Effector memory CD4-positive, alpha-beta T cell (primary cell): ENCODE data around the gene FAM114A1.

Experiments used
- DNase-seq, 3 donors: peaks; one replicate each; pipeline ENCODE4 v3.0.0-alpha.2; 2020
- H3K27ac ChIP-seq: 2 replicates; pipeline ENCODE4 v1.7.0; 2013; ENCODE audit warnings: mild to moderate bottlenecking, low read length, moderate library complexity; ENCODE audit not compliant: insufficient read depth, poor library complexity, severe bottlenecking
- H3K27me3 ChIP-seq: replicated peaks from 2 replicates; pipeline ENCODE4 v1.7.0; 2013; ENCODE audit warnings: mild to moderate bottlenecking, low read length; ENCODE audit not compliant: insufficient read depth, control insufficient read depth, poor library complexity, severe bottlenecking
- H3K36me3 ChIP-seq: 2 replicates; pipeline ENCODE4 v1.7.0; 2013; ENCODE audit warnings: mild to moderate bottlenecking, low read length, moderate library complexity; ENCODE audit not compliant: control insufficient read depth, insufficient read depth
- H3K4me1 ChIP-seq: 2 replicates; pipeline ENCODE4 v1.7.0; 2013; ENCODE audit warnings: low read length, mild to moderate bottlenecking; ENCODE audit not compliant: control insufficient read depth, insufficient read depth, poor library complexity, severe bottlenecking
- H3K4me3 ChIP-seq: 2 replicates; pipeline ENCODE4 v1.7.0; 2013; ENCODE audit warnings: low read length, low read depth, mild to moderate bottlenecking; ENCODE audit not compliant: insufficient read depth, poor library complexity, severe bottlenecking
- H3K9me3 ChIP-seq: 2 replicates; pipeline ENCODE4 v1.7.0; 2013; ENCODE audit warnings: mild to moderate bottlenecking, low read length, moderate library complexity; ENCODE audit not compliant: control insufficient read depth

FAM114A1 gene

GRCh38 chr4:38943343-38943742 lies 75.7 kb downstream of the FAM114A1 start:
- Histone ChIP-seq H3K27ac (no peak overlapping the region), H3K4me1 (no peaks in the 10 kb centered on the region), H3K27me3 (no peaks in the 10 kb centered on the region), H3K9me3 (no peaks in the 10 kb centered on the region), H3K4me3 (no peak overlapping the region), H3K36me3 (no peaks in the 10 kb centered on the region)
- DNase-seq, result no peak

GRCh38 chr4:38944440-38944839 lies 76.8 kb downstream of the FAM114A1 start:
- no peaks in the 10 kb centered on the region for H3K36me3 ChIP-seq

GRCh38 chr4:38946919-38947318 lies 79.3 kb downstream of the FAM114A1 start:
- Histone ChIP-seq H3K27me3 (no peaks in the 10 kb centered on the region), H3K4me1 (peaks cover 7% of the 10 kb centered on the region), H3K27ac (no peak overlapping the region), H3K36me3 (no peaks in the 10 kb centered on the region), H3K9me3 (no peaks in the 10 kb centered on the region), H3K4me3 (no peak overlapping the region)
- DNase-seq, result no peak

More at GRCh38 chr4:38944440-38944839, 76.8 kb downstream of the FAM114A1 start:
- H3K4me1 ChIP-seq, result peaks cover 7% of the 10 kb centered on the region
- DNase-seq, result no peak
- H3K27me3 ChIP-seq, result no peaks in the 10 kb centered on the region
- no peak overlapping the region for H3K4me3 ChIP-seq
- no peak overlapping the region for H3K27ac ChIP-seq
- no peaks in the 10 kb centered on the region for H3K9me3 ChIP-seq

- Histone ChIP-seq H3K36me3 (no peaks in the 10 kb centered on the region), H3K4me1 (peaks cover 7% of the 10 kb centered on the region), H3K4me3 (no peak overlapping the region), H3K9me3 (no peaks in the 10 kb centered on the region), H3K27ac (no peak overlapping the region), H3K27me3 (no peaks in the 10 kb centered on the region)
- DNase-seq, result no peak
Observed at GRCh38 chr4:38948551-38948950, 80.9 kb downstream of the FAM114A1 start.

DNA sequence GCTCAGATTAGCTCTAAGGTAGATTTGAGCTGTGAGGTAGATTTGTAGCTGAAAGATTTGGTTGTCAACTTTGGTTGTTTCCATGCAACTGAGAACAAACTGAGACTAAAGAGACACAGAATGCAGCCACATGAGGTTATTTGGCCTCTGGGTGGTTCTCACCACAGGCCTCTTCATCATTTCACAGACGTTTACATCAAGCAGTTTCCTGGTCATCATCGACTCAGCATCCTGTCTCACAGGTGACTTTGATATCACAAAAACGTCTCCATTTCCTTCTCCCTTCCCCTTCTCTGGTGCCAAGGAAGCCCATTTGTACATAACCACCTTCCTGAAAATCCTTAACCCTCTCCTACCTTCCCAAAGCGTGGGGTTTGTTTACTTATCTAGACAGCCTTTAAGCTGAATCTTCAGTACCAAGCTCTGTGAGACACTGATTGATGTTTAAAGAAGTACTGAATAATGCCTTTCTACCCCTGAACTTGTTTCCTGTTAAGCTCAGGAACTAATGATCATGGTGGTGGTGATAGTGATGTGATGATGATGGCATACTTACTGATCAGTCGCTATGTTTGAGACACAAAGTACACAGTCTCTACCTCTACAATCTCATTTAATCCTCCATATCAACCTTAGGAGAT lies 81.9 kb downstream of the FAM114A1 start:
- peak in 2 of 3 donors; percentile 23 to 55 for DNase-seq
- peak overlapping the region; percentile 60 for H3K27ac ChIP-seq
- H3K4me3 ChIP-seq, result no peak overlapping the region
- peaks cover 7% of the 10 kb centered on the region for H3K4me1 ChIP-seq
- no peaks in the 10 kb centered on the region for H3K9me3 ChIP-seq
- no peaks in the 10 kb centered on the region for H3K36me3 ChIP-seq
- H3K27me3 ChIP-seq, result no peaks in the 10 kb centered on the region

GRCh38 chr4:38950159-38950558 lies 82.6 kb downstream of the FAM114A1 start:
- Histone ChIP-seq H3K27ac (peak overlapping the region; percentile 60), H3K27me3 (no peaks in the 10 kb centered on the region)

GRCh38 chr4:38950734-38951133 lies 83.1 kb downstream of the FAM114A1 start:
- no peak for DNase-seq
- H3K27me3 ChIP-seq, result no peaks in the 10 kb centered on the region
- peaks cover 7% of the 10 kb centered on the region for H3K4me1 ChIP-seq
- no peak overlapping the region for H3K4me3 ChIP-seq
- H3K9me3 ChIP-seq, result no peaks in the 10 kb centered on the region
- no peak overlapping the region for H3K27ac ChIP-seq
- H3K36me3 ChIP-seq, result no peaks in the 10 kb centered on the region

More at GRCh38 chr4:38950159-38950558, 82.6 kb downstream of the FAM114A1 start:
- Histone ChIP-seq H3K4me1 (peaks cover 7% of the 10 kb centered on the region), H3K9me3 (no peaks in the 10 kb centered on the region), H3K4me3 (no peak overlapping the region), H3K36me3 (no peaks in the 10 kb centered on the region)
- no peak for DNase-seq

DNA sequence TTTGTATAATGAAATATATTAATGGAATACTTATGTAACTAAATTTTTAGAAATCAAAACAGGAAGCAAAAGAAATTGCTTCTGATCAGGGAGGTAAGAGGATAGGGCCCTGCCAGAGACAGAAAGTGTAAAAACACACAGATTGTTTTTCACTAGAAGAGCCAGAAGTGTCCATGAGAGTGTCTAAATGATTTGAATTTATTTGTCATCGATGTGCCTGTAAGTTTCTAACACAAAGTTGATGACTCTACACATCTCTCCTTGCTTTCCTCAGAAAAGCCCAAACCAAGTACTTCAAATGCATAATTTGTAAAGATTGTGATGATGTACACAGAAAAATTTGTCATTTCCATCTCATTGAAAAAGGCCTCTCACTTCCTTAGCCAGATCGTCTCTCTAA lies 84.0 kb downstream of the FAM114A1 start:
- H3K27me3 ChIP-seq, result no peaks in the 10 kb centered on the region
- no peak overlapping the region for H3K27ac ChIP-seq
- H3K9me3 ChIP-seq, result no peaks in the 10 kb centered on the region
- H3K4me3 ChIP-seq, result no peak overlapping the region
- no peaks in the 10 kb centered on the region for H3K36me3 ChIP-seq
- peaks cover 7% of the 10 kb centered on the region for H3K4me1 ChIP-seq
- no peak for DNase-seq

GRCh38 chr4:38952017-38952416 lies 84.4 kb downstream of the FAM114A1 start:
- DNase-seq, result no peak
- no peaks in the 10 kb centered on the region for H3K9me3 ChIP-seq
- H3K27me3 ChIP-seq, result no peaks in the 10 kb centered on the region
- peaks cover 7% of the 10 kb centered on the region for H3K4me1 ChIP-seq
- H3K4me3 ChIP-seq, result no peak overlapping the region
- no peak overlapping the region for H3K27ac ChIP-seq
- no peaks in the 10 kb centered on the region for H3K36me3 ChIP-seq

GRCh38 chr4:38954727-38955126 lies 87.1 kb downstream of the FAM114A1 start:
- DNase-seq, result no peak
- H3K9me3 ChIP-seq, result no peaks in the 10 kb centered on the region
- no peak overlapping the region for H3K4me3 ChIP-seq

More at GRCh38 chr4:38954727-38955126, 87.1 kb downstream of the FAM114A1 start:
- no peaks in the 10 kb centered on the region for H3K36me3 ChIP-seq
- H3K4me1 ChIP-seq, result no peaks in the 10 kb centered on the region
- H3K27me3 ChIP-seq, result no peaks in the 10 kb centered on the region
- H3K27ac ChIP-seq, result no peak overlapping the region
